Gastroesophageal sphincter (tissue), 3 donors: ENCODE data around the gene IL6ST.
"Not testable (repeated sequence)": the region's sequence is repeated elsewhere in the genome, so short reads cannot be mapped to it uniquely, and the experiment has no call there.

Experiments
- CTCF ChIP-seq, 4 experiments: fragments of 200-600 bp in 2 of 4; fragments of 450-650 bp in 2 of 4; sonication (generic) in 1 of 4; IDR thresholded peaks; one replicate each; pipeline ENCODE4 v1.5.1; 2017 to 2019; ENCODE audit warnings: antibody characterized with exemption in 4 of 4, mild to moderate bottlenecking in 2 of 4, moderate library complexity in 2 of 4
- EP300 ChIP-seq: sonication (generic); formaldehyde crosslinking; IDR thresholded peaks from one replicate; pipeline ENCODE4 v1.6.1; 2017; ENCODE audit warnings: antibody characterized with exemption, mild to moderate bottlenecking
- POLR2A ChIP-seq, 2 donors: fragments of 450-650 bp; IDR thresholded peaks; one replicate each; pipeline ENCODE4 v1.6.1; 2017; ENCODE audit warnings: antibody characterized with exemption in 2 of 2, mild to moderate bottlenecking in 2 of 2, moderate library complexity in 1 of 2
- POLR2AphosphoS5 ChIP-seq: sonication (generic); formaldehyde crosslinking; IDR thresholded peaks from one replicate; pipeline ENCODE4 v1.6.1; 2017; ENCODE audit warnings: antibody characterized with exemption

- not testable (repeated sequence) for TF ChIP-seq CTCF (IDR thresholded peaks at IDR 0.05); EP300; POLR2A (IDR thresholded peaks at IDR 0.05); POLR2AphosphoS5
Measured at GRCh38 chr5:55941154-55941553, 53.6 kb downstream of the IL6ST start.
